ENCODE data around the gene SLC22A23.

Gene SLC22A23

GRCh38 chr6:3308106-3308505, 148.7 kb downstream of the SLC22A23 start:
- Mint-ChIP-seq H3K9me3 (peaks cover 2 to 8% of the 10 kb centered on the region in 2 donors), H3K27ac (no peak overlapping the region), H3K36me3 (ENCODE audit: insufficient read depth) (no peaks in the 10 kb centered on the region), H3K4me3 (no peak overlapping the region), H3K27me3 (peaks cover 48 to 87% of the 10 kb centered on the region in 2 donors), H3K4me1 (ENCODE audit: low read depth in 2 of 2) (no peaks in the 10 kb centered on the region)
- no peak for DNase-seq
- ATAC-seq (replicated peaks), result no peak

GRCh38 chr6:3307436-3307835, 149.4 kb downstream of the SLC22A23 start:
- Mint-ChIP-seq H3K4me3 (no peak overlapping the region), H3K9me3 (peaks cover 2 to 8% of the 10 kb centered on the region in 2 donors), H3K27me3 (peaks cover 55 to 87% of the 10 kb centered on the region in 2 donors), H3K36me3 (ENCODE audit: insufficient read depth) (no peaks in the 10 kb centered on the region), H3K27ac (no peak overlapping the region), H3K4me1 (ENCODE audit: low read depth in 2 of 2) (no peaks in the 10 kb centered on the region)
- no peak for ATAC-seq (replicated peaks)
- no peak for DNase-seq

GRCh38 chr6:3306848-3307247, 150.0 kb downstream of the SLC22A23 start:
- Mint-ChIP-seq H3K27ac (no peak overlapping the region), H3K9me3 (peaks cover 2 to 8% of the 10 kb centered on the region in 2 donors), H3K36me3 (ENCODE audit: insufficient read depth) (no peaks in the 10 kb centered on the region), H3K4me3 (no peak overlapping the region), H3K4me1 (ENCODE audit: low read depth in 2 of 2) (no peaks in the 10 kb centered on the region), H3K27me3 (peaks cover 60 to 92% of the 10 kb centered on the region in 2 donors)
- no peak for ATAC-seq (replicated peaks)
- DNase-seq, result no peak

DNA sequence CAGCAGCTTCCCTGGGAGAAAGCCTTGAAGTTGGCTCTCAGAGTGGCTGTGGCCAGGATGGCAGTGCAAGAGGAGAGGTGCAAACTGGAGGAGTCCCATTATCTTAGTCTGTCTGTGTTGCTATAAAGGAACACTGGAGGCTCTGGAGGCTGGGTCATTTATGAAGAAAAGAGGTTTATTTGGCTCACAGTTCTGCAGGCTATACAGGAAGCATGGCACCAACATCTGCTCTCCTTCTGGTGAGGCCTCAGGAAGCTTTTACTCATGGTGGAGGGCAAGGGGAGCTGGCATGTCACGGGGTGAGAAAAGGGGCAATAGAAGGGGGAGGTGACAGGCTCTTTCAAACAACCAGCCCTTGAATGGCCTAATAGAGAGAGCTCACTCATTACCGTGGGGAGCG, 151.0 kb downstream of the SLC22A23 start:
- peaks cover 62 to 90% of the 10 kb centered on the region in 2 donors for H3K27me3 Mint-ChIP-seq
- H3K9me3 Mint-ChIP-seq, result peaks cover 2 to 8% of the 10 kb centered on the region in 2 donors
- DNase-seq (no peak), ATAC-seq (replicated peaks) (no peak)
- no peak overlapping the region for H3K4me3 Mint-ChIP-seq
- no peaks in the 10 kb centered on the region for H3K4me1 Mint-ChIP-seq (ENCODE audit: low read depth in 2 of 2)
- H3K36me3 Mint-ChIP-seq (ENCODE audit: insufficient read depth), result no peaks in the 10 kb centered on the region
- no peak overlapping the region for H3K27ac Mint-ChIP-seq

GRCh38 chr6:3305216-3305565, 151.7 kb downstream of the SLC22A23 start:
- no peaks in the 10 kb centered on the region for H3K4me1 Mint-ChIP-seq (ENCODE audit: low read depth in 2 of 2)
- H3K36me3 Mint-ChIP-seq (ENCODE audit: insufficient read depth), result no peaks in the 10 kb centered on the region
- peaks cover 62 to 90% of the 10 kb centered on the region in 2 donors for H3K27me3 Mint-ChIP-seq
- H3K4me3 Mint-ChIP-seq, result no peak overlapping the region
- H3K27ac Mint-ChIP-seq, result no peak overlapping the region
- peaks cover 2 to 8% of the 10 kb centered on the region in 2 donors for H3K9me3 Mint-ChIP-seq
- no peak for DNase-seq
- no peak for ATAC-seq (replicated peaks)

DNA sequence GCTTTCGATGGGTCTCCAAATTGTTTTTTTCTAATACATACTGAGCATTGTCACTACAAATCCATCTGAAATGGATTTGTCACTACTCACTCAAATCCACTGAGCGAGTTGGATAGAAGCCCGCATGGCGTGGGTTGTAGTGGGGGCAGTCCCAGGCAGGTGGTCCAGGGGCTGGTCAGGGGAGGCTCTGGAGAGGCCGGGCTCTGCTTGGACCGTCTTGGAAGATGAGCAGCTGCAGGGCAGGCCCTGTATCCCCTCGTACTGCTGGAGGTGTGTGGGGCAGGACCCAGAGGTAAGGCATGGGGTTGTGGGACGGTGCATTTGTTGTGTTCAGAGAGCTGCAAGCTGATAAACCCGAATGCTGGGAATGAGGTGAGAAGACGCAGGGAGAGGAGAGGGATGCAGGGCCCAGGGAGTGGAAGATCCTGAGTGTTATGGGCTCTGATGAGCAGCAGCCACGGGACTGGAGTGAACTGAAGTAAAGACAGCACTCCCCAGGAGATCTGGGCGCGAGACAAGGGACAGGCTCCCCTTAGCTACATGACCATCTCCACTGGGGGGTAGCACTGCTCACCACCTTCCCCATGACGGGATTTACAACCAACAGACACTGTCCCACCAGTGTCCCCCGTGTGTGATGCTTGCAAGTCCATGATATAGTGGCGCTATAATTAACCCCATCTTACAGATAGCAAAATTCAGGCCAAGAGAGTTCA, 152.2 kb downstream of the SLC22A23 start:
- ATAC-seq (replicated peaks) (no peak), DNase-seq (no peak)
- Mint-ChIP-seq H3K27ac (no peak overlapping the region), H3K9me3 (peaks cover 2 to 8% of the 10 kb centered on the region in 2 donors), H3K4me3 (no peak overlapping the region), H3K36me3 (ENCODE audit: insufficient read depth) (no peaks in the 10 kb centered on the region), H3K27me3 (peaks cover 63 to 85% of the 10 kb centered on the region in 2 donors), H3K4me1 (ENCODE audit: low read depth in 2 of 2) (no peaks in the 10 kb centered on the region)

DNA sequence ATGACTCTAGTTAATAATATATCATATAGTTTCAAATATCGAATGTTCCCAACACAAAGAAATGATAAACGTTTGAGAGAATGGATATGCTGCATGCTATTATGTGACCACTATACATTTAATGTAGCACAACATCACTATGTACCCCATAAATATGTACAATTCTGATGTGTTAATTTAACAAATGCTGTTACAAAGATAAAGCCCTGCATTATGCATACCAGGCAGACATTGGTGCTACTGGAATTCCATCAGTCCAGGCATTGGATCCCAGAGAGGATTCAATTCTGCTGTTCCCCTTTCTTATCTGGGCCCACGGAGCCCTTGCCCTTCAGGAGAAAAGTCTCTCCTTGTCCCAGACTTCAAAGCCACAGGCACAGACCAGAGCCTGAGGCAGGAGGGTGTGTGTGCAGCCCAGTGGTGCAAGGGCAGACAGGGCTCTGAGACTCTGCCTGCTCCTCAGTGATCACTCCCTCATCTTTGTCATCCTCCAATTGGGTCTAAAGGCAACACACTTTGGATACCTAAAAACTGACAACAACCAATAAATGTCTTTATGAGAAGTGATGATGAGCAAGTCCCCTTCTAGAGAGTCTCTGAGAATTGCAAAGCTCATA, 152.9 kb downstream of the SLC22A23 start:
- DNase-seq (no peak), ATAC-seq (replicated peaks) (no peak)
- Mint-ChIP-seq H3K4me3 (no peak overlapping the region), H3K27me3 (peaks cover 63 to 80% of the 10 kb centered on the region in 2 donors), H3K9me3 (peaks cover 2 to 8% of the 10 kb centered on the region in 2 donors), H3K4me1 (ENCODE audit: low read depth in 2 of 2) (no peaks in the 10 kb centered on the region), H3K27ac (no peak overlapping the region), H3K36me3 (ENCODE audit: insufficient read depth) (no peaks in the 10 kb centered on the region)

DNA sequence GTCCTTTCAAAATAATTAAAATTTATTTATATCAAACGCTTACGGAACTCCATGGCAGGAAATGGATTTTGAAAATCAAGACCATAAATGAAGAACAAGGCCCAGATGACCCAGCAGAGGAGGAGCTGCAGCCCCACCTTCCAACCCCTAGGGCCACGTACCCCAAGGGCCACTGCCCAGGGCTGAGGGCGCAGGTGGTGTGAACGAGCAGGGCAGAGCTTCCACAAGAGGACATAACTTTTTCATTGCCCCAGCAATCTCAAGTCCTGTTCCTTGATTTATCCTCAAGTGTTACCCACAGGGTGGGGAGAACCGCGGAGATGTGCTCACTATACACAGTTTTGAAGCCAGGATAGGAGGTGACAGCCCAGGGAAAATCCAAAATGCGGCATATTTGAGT, 155.3 kb downstream of the SLC22A23 start:
- Mint-ChIP-seq H3K36me3 (ENCODE audit: insufficient read depth) (no peaks in the 10 kb centered on the region), H3K27ac (no peak overlapping the region), H3K4me1 (ENCODE audit: low read depth in 2 of 2) (no peaks in the 10 kb centered on the region), H3K27me3 (peaks cover 76 to 79% of the 10 kb centered on the region in 2 donors), H3K9me3 (peaks cover 2 to 8% of the 10 kb centered on the region in 2 donors), H3K4me3 (no peak overlapping the region)
- ATAC-seq (replicated peaks) (no peak), DNase-seq (no peak)

GRCh38 chr6:3299221-3299620, 157.6 kb downstream of the SLC22A23 start:
- H3K36me3 Mint-ChIP-seq (ENCODE audit: insufficient read depth), result no peaks in the 10 kb centered on the region
- DNase-seq (no peak), ATAC-seq (replicated peaks) (no peak)
- H3K27me3 Mint-ChIP-seq, result peaks cover 74 to 75% of the 10 kb centered on the region in 2 donors
- no peak overlapping the region for H3K27ac Mint-ChIP-seq
- no peaks in the 10 kb centered on the region for H3K4me1 Mint-ChIP-seq (ENCODE audit: low read depth in 2 of 2)
- no peaks in the 10 kb centered on the region for H3K9me3 Mint-ChIP-seq
- no peak overlapping the region for H3K4me3 Mint-ChIP-seq

DNA sequence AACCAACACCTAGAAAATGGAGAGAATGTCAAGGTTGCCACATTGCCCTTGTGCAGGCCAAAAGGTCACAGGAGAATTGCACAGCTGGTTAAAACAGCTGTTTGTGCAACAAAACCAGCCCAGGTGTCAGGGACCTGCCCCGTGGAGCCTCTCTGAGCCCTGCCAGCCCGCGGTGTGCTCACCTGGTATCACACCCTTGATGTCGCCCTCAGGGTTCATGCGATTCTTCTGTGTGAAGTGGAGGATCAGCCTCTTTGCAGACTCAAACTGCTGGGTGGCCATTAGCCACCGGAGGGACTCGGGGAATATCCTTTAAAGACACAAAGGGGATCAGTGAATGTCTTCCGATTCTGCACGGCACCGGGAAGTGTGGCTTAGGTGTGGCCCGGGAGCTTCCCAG, 158.9 kb downstream of the SLC22A23 start:
- H3K4me1 Mint-ChIP-seq (ENCODE audit: low read depth in 2 of 2), result no peaks in the 10 kb centered on the region
- H3K4me3 Mint-ChIP-seq, result no peak overlapping the region
- no peak overlapping the region for H3K27ac Mint-ChIP-seq
- H3K9me3 Mint-ChIP-seq, result no peaks in the 10 kb centered on the region
- DNase-seq (no peak), ATAC-seq (replicated peaks) (no peak)
- H3K36me3 Mint-ChIP-seq (ENCODE audit: insufficient read depth), result no peaks in the 10 kb centered on the region
- H3K27me3 Mint-ChIP-seq, result peaks cover 64 to 65% of the 10 kb centered on the region in 2 donors

DNA sequence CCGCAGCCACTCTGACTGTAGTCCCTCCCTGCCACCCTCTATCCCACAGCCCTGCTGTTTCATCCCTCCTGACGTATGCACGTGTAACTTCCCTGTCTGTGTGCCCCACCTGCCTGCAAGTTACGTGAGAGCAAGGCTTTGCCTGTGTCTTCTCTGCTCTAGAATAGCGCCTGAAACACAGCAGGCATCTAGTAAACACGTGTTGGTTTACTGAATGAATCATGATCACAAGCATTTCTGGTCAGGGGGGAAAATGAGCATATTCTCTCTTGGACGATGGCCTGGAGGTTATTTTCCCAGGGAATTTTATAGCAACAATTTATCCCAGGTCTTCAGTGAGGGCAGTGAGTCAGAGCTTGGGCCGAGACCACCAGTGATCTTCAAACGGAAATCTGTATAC, 159.8 kb downstream of the SLC22A23 start:
- no peaks in the 10 kb centered on the region for H3K9me3 Mint-ChIP-seq
- H3K4me3 Mint-ChIP-seq, result no peak overlapping the region
- no peak for DNase-seq
- no peak for ATAC-seq (replicated peaks)
- H3K4me1 Mint-ChIP-seq (ENCODE audit: low read depth in 2 of 2), result no peaks in the 10 kb centered on the region
- H3K36me3 Mint-ChIP-seq (ENCODE audit: insufficient read depth), result no peaks in the 10 kb centered on the region
- H3K27ac Mint-ChIP-seq, result no peak overlapping the region
- peaks cover 55 to 56% of the 10 kb centered on the region in 2 donors for H3K27me3 Mint-ChIP-seq

GRCh38 chr6:3296537-3296936, 160.3 kb downstream of the SLC22A23 start:
- peaks cover 51 to 53% of the 10 kb centered on the region in 2 donors for H3K27me3 Mint-ChIP-seq
- no peak overlapping the region for H3K4me3 Mint-ChIP-seq
- no peak for ATAC-seq (replicated peaks)
- no peaks in the 10 kb centered on the region for H3K4me1 Mint-ChIP-seq (ENCODE audit: low read depth in 2 of 2)
- no peak for DNase-seq
- H3K9me3 Mint-ChIP-seq, result no peaks in the 10 kb centered on the region
- H3K27ac Mint-ChIP-seq, result no peak overlapping the region
- H3K36me3 Mint-ChIP-seq (ENCODE audit: insufficient read depth), result no peaks in the 10 kb centered on the region

GRCh38 chr6:3296078-3296477, 160.8 kb downstream of the SLC22A23 start:
- Mint-ChIP-seq H3K36me3 (ENCODE audit: insufficient read depth) (no peaks in the 10 kb centered on the region), H3K27me3 (peaks cover 49 to 51% of the 10 kb centered on the region in 2 donors), H3K27ac (no peak overlapping the region), H3K9me3 (no peaks in the 10 kb centered on the region), H3K4me3 (no peak overlapping the region), H3K4me1 (ENCODE audit: low read depth in 2 of 2) (no peaks in the 10 kb centered on the region)
- ATAC-seq (replicated peaks) (no peak), DNase-seq (no peak)
